ENCODE results near the gene ZNF516.

ZNF516 gene

GRCh38 chr18:76441668-76442412, 53.2 kb downstream of the ZNF516 start:
- Histone ChIP-seq H2AFZ (ENCODE audit: low read depth, low read length) (no peak overlapping the region), H3K4me1 (ENCODE audit: insufficient read depth, low read length) (peaks cover 7% of the 10 kb centered on the region), H3K36me3 (ENCODE audit: insufficient read depth, low read length) (peaks cover 60% of the 10 kb centered on the region), H3K27me3 (ENCODE audit: insufficient read depth, low read length) (no peaks in the 10 kb centered on the region), H3K9me3 (ENCODE audit: low read length) (peaks cover 3% of the 10 kb centered on the region), H3K4me3 (ENCODE audit: low read length) (no peak overlapping the region)

- peaks cover 66% of the 10 kb centered on the region for H3K36me3 ChIP-seq (ENCODE audit: insufficient read depth, low read length)
- peaks cover 3% of the 10 kb centered on the region for H3K9me3 ChIP-seq (ENCODE audit: low read length)
- H3K27me3 ChIP-seq (ENCODE audit: insufficient read depth, low read length): no peaks in the 10 kb centered on the region
- peaks cover 6% of the 10 kb centered on the region for H3K4me1 ChIP-seq (ENCODE audit: insufficient read depth, low read length)
- H3K4me3 ChIP-seq (ENCODE audit: low read length): no peak overlapping the region
- H2AFZ ChIP-seq (ENCODE audit: low read depth, low read length): no peak overlapping the region
Measured at GRCh38 chr18:76441002-76441667, 53.9 kb downstream of the ZNF516 start.

GRCh38 chr18:76437910-76438309, 57.1 kb downstream of the ZNF516 start:
- Histone ChIP-seq H3K4me1 (ENCODE audit: insufficient read depth, low read length) (no peaks in the 10 kb centered on the region), H3K9me3 (ENCODE audit: low read length) (peaks cover 17% of the 10 kb centered on the region), H3K4me3 (ENCODE audit: low read length) (no peak overlapping the region), H3K27me3 (ENCODE audit: insufficient read depth, low read length) (no peaks in the 10 kb centered on the region), H2AFZ (ENCODE audit: low read depth, low read length) (no peak overlapping the region), H3K36me3 (ENCODE audit: insufficient read depth, low read length) (peaks cover 87% of the 10 kb centered on the region)

- no peaks in the 10 kb centered on the region for H3K4me1 ChIP-seq (ENCODE audit: insufficient read depth, low read length)
- no peaks in the 10 kb centered on the region for H3K27me3 ChIP-seq (ENCODE audit: insufficient read depth, low read length)
- no peak overlapping the region for H3K4me3 ChIP-seq (ENCODE audit: low read length)
- H3K36me3 ChIP-seq (ENCODE audit: insufficient read depth, low read length): peaks cover 80% of the 10 kb centered on the region
- H2AFZ ChIP-seq (ENCODE audit: low read depth, low read length): no peak overlapping the region
- peaks cover 24% of the 10 kb centered on the region for H3K9me3 ChIP-seq (ENCODE audit: low read length)
Measured at GRCh38 chr18:76437011-76437410, 58.0 kb downstream of the ZNF516 start.

- Histone ChIP-seq H3K9me3 (ENCODE audit: low read length) (peaks cover 23% of the 10 kb centered on the region), H3K36me3 (ENCODE audit: insufficient read depth, low read length) (peaks cover 74% of the 10 kb centered on the region), H3K4me1 (ENCODE audit: insufficient read depth, low read length) (no peaks in the 10 kb centered on the region), H2AFZ (ENCODE audit: low read depth, low read length) (no peak overlapping the region), H3K27me3 (ENCODE audit: insufficient read depth, low read length) (no peaks in the 10 kb centered on the region), H3K4me3 (ENCODE audit: low read length) (no peak overlapping the region)
Measured at GRCh38 chr18:76436342-76436741, 58.7 kb downstream of the ZNF516 start.

- no peaks in the 10 kb centered on the region for H3K27me3 ChIP-seq (ENCODE audit: insufficient read depth, low read length)
- no peaks in the 10 kb centered on the region for H3K4me1 ChIP-seq (ENCODE audit: insufficient read depth, low read length)
- H3K36me3 ChIP-seq (ENCODE audit: insufficient read depth, low read length): peaks cover 65% of the 10 kb centered on the region
- H3K9me3 ChIP-seq (ENCODE audit: low read length): peaks cover 23% of the 10 kb centered on the region
- H2AFZ ChIP-seq (ENCODE audit: low read depth, low read length): no peak overlapping the region
- no peak overlapping the region for H3K4me3 ChIP-seq (ENCODE audit: low read length)
Measured at GRCh38 chr18:76435316-76435989, 59.6 kb downstream of the ZNF516 start.

- peaks cover 24% of the 10 kb centered on the region for H3K9me3 ChIP-seq (ENCODE audit: low read length)
- H3K36me3 ChIP-seq (ENCODE audit: insufficient read depth, low read length): peaks cover 57% of the 10 kb centered on the region
- H2AFZ ChIP-seq (ENCODE audit: low read depth, low read length): no peak overlapping the region
- no peaks in the 10 kb centered on the region for H3K4me1 ChIP-seq (ENCODE audit: insufficient read depth, low read length)
- H3K4me3 ChIP-seq (ENCODE audit: low read length): no peak overlapping the region
- no peaks in the 10 kb centered on the region for H3K27me3 ChIP-seq (ENCODE audit: insufficient read depth, low read length)
Measured at GRCh38 chr18:76434452-76434851, 60.6 kb downstream of the ZNF516 start.

GRCh38 chr18:76433788-76434187, 61.3 kb downstream of the ZNF516 start:
- no peak overlapping the region for H2AFZ ChIP-seq (ENCODE audit: low read depth, low read length)
- H3K9me3 ChIP-seq (ENCODE audit: low read length): peaks cover 24% of the 10 kb centered on the region
- H3K36me3 ChIP-seq (ENCODE audit: insufficient read depth, low read length): peaks cover 52% of the 10 kb centered on the region
- H3K4me3 ChIP-seq (ENCODE audit: low read length): no peak overlapping the region
- no peaks in the 10 kb centered on the region for H3K4me1 ChIP-seq (ENCODE audit: insufficient read depth, low read length)
- no peaks in the 10 kb centered on the region for H3K27me3 ChIP-seq (ENCODE audit: insufficient read depth, low read length)

- Histone ChIP-seq H3K27me3 (ENCODE audit: insufficient read depth, low read length) (no peaks in the 10 kb centered on the region), H3K4me3 (ENCODE audit: low read length) (no peak overlapping the region), H3K9me3 (ENCODE audit: low read length) (peaks cover 24% of the 10 kb centered on the region), H3K4me1 (ENCODE audit: insufficient read depth, low read length) (no peaks in the 10 kb centered on the region), H3K36me3 (ENCODE audit: insufficient read depth, low read length) (peaks cover 46% of the 10 kb centered on the region), H2AFZ (ENCODE audit: low read depth, low read length) (no peak overlapping the region)
Measured at GRCh38 chr18:76432970-76433767, 61.9 kb downstream of the ZNF516 start.

- Histone ChIP-seq H3K4me1 (ENCODE audit: insufficient read depth, low read length) (no peaks in the 10 kb centered on the region), H2AFZ (ENCODE audit: low read depth, low read length) (no peak overlapping the region), H3K9me3 (ENCODE audit: low read length) (peaks cover 24% of the 10 kb centered on the region), H3K27me3 (ENCODE audit: insufficient read depth, low read length) (no peaks in the 10 kb centered on the region), H3K36me3 (ENCODE audit: insufficient read depth, low read length) (peaks cover 39% of the 10 kb centered on the region), H3K4me3 (ENCODE audit: low read length) (no peak overlapping the region)
Measured at GRCh38 chr18:76432274-76432755, 62.7 kb downstream of the ZNF516 start.

GRCh38 chr18:76431437-76432273, 63.4 kb downstream of the ZNF516 start:
- H3K4me1 ChIP-seq (ENCODE audit: insufficient read depth, low read length): no peaks in the 10 kb centered on the region
- peaks cover 34% of the 10 kb centered on the region for H3K36me3 ChIP-seq (ENCODE audit: insufficient read depth, low read length)
- no peaks in the 10 kb centered on the region for H3K27me3 ChIP-seq (ENCODE audit: insufficient read depth, low read length)
- no peak overlapping the region for H2AFZ ChIP-seq (ENCODE audit: low read depth, low read length)
- H3K4me3 ChIP-seq (ENCODE audit: low read length): no peak overlapping the region
- H3K9me3 ChIP-seq (ENCODE audit: low read length): peaks cover 22% of the 10 kb centered on the region

GRCh38 chr18:76430636-76431035, 64.4 kb downstream of the ZNF516 start:
- Histone ChIP-seq H3K27me3 (ENCODE audit: insufficient read depth, low read length) (no peaks in the 10 kb centered on the region), H2AFZ (ENCODE audit: low read depth, low read length) (no peak overlapping the region), H3K9me3 (ENCODE audit: low read length) (peaks cover 22% of the 10 kb centered on the region), H3K4me1 (ENCODE audit: insufficient read depth, low read length) (peaks cover 10% of the 10 kb centered on the region), H3K36me3 (ENCODE audit: insufficient read depth, low read length) (peaks cover 27% of the 10 kb centered on the region), H3K4me3 (ENCODE audit: low read length) (no peak overlapping the region)
